GM19395 (cell line): ENCODE measurements around the gene ELK1.
"Not testable (repeated sequence)": the region's sequence is repeated elsewhere in the genome, so short reads cannot be mapped to it uniquely, and the experiment has no call there.

Source experiments
- ATAC-seq: cut with Tn5 transposase; IDR thresholded peaks from one replicate; pipeline ENCODE4 v1.9.1; 2021; ENCODE audit warnings: mild to moderate bottlenecking, moderate library complexity; ENCODE audit not compliant: unreplicated experiment

ELK1 gene, protein sequence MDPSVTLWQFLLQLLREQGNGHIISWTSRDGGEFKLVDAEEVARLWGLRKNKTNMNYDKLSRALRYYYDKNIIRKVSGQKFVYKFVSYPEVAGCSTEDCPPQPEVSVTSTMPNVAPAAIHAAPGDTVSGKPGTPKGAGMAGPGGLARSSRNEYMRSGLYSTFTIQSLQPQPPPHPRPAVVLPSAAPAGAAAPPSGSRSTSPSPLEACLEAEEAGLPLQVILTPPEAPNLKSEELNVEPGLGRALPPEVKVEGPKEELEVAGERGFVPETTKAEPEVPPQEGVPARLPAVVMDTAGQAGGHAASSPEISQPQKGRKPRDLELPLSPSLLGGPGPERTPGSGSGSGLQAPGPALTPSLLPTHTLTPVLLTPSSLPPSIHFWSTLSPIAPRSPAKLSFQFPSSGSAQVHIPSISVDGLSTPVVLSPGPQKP

GRCh38 chrX:47650164-47651042 is at the start of gene ELK1:
Gene ELK1, minus strand, starts transcription at chrX:47650563. Its CDS starts 9,122 bp downstream, at chrX:47641441.
- ATAC-seq = peak; percentile 90

DNA sequence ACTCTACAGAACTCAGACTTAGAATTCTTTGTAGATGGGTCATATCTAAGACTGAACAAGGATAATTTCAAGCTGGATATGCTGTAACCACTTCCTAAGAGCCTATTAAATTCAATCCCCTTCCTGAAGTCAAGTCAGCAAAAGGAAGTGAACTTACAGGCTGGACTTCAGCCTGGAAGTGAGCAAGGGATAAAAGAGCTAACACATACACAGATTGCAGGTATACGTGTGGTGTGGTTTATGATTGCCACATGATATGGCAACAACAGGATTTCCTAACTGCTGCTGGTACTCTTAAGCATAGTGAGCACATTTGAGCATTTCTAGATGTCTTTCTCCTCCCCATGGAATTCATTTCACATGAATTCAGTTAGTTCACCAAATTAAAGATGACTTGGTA is 46.8 kb upstream of the ELK1 start:
- no peak for ATAC-seq

DNA sequence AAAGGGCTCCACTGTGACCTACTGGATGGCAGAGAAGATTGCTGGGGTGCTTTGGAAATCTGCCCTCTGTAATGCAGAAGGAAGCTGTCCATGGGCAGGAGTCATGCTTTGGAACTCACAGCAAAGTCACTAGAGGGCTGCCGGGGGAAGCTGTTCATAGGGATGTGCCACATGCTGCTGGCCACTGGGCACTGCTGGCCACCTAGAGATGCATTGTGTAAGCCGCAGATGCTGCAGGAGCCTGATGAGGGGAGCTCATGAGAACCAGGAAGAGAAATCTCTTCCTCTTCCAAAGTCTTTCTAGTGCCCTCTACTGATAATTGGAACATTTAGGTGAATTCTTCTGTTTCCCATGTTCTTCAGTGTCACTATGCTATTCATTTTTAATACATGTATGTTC is 39.8 kb upstream of the ELK1 start:
- no peak for ATAC-seq

GRCh38 chrX:47687263-47687662 is 36.9 kb upstream of the ELK1 start:
- no peak for ATAC-seq

DNA sequence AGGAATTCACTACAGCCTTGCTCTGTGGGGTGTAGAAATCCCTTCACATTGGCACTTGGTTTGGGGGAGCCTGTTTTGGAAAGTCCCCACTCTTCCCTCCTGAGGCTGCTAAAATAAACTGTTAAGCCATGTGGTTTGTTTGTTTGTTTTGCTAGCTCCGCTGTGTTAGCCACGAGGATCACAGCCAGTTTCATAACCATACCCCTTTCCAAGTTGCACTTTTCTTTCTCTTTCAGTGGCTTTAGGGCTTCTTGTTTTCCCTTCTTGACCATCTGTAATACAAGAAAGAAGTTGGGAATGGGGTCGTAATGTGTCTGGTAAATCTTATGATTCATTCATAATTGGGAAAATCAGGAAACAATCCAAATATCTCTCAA is 33.5 kb upstream of the ELK1 start:
- no peak for ATAC-seq

DNA sequence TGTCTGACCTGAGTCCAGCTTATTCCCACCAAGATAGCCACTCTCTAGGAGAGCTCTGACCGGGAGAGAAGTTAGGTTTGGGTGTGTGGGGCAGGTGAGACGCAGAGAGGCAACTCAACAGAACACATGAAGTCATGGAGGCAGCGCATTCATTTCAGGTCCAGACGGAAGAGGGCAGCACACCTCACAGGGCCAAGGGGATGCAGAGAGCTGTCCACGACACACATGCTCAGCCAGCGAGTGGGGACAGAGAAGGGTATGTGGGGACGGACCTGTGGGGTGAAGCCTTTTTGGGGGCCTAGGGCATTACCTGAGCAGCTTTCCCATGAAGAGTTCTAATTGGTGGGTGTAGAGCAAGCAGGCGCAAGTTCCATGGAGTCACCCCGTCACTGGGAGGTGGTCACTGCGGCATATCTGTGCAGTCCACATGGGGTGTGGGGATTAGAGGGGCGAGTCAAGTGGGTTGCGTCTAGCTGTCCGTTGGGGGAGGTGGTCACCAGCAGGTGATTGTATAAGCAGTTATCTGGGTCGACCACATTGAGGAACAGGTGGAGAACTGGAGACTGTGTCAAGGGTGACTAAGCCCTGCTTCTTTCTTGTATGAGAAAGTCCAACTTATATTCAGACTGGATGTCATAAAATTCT is 32.9 kb upstream of the ELK1 start:
- ATAC-seq = no peak

DNA sequence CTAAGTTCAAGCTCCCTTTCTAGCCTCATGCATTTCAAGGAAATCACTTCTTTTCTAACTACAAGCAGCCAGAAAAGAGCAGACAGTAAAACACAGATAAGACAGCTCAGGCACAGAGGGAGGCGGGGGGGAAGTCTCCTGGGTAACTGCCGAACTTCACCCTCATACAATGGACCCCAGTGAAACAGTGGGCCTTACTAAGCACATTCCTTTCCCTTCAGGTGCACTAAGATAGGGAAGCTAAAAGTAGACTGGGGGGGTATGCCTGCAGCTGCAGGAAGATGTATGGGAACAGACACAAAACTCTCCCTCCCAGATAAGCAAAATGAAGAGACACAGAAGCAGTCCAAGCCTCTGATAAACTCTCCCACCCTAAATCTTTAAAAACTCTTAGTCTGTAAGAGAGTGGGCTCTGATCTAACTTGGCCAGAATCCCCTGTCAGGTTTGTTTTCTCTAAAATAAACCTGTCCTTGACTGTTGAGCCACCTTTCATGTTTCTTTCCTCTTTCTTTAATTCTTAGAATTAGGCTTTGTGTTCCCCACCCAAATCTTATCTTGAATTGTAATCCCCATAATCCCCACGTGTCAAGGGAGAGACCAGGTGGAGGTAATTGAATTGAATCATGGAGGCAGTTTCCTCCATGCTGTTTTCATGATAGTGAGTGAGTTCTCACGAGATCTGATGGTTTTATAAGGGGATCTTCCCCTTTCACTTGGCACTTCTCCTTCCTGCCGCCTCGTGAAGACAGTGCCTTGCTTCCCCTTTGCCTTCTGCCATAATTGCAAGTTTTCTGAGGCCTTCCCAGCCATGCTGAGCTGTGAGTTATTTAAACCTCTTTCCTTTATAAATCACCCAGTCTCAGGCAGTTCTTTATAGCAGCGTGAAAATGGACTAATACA is 25.8 kb upstream of the ELK1 start:
- not testable (repeated sequence) for ATAC-seq

- no peak for ATAC-seq
These were observed 24.4 kb upstream of the ELK1 start for GRCh38 chrX:47674776-47675175.

DNA sequence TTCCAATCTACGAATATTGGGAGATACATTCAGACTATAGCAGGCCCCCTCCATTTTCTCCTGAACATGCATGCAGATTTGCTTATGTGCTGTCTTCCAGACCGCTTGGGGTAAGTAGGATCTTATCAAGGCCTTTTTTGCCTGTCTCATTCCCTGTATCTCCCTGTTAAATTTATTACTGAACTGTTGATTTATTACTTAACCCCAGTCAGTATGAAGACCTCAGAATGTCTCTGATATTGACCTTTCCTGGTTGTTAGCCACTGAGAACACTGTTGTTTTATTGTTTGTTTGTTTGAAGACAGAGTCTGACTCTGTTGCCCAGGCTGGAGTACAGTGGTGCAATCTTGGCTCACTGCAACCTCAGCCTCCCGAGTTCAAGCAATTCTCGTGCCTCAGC is 15.4 kb upstream of the ELK1 start:
- not testable (repeated sequence) for ATAC-seq

GRCh38 chrX:47664737-47665136 is 14.4 kb upstream of the ELK1 start:
- no peak for ATAC-seq

- ATAC-seq = no peak
These were observed 11.8 kb upstream of the ELK1 start for GRCh38 chrX:47662144-47662657.

GRCh38 chrX:47661539-47661938 is 11.2 kb upstream of the ELK1 start:
- no peak for ATAC-seq

DNA sequence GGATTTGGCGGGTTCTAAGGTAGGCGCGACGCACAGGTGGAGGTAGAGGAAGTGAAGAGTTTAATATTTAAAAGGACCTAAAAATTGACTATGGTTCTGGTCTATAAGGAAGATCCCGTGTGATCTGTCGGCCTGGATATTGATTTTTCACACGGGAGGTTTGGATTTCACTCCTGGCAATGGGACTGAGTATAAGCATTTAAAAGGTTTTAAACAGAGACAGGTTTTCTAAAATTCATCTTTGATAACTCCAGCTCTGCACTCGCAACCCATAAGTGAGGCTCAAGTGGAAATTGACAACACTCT is 9.0 kb upstream of the ELK1 start:
- no peak for ATAC-seq

DNA sequence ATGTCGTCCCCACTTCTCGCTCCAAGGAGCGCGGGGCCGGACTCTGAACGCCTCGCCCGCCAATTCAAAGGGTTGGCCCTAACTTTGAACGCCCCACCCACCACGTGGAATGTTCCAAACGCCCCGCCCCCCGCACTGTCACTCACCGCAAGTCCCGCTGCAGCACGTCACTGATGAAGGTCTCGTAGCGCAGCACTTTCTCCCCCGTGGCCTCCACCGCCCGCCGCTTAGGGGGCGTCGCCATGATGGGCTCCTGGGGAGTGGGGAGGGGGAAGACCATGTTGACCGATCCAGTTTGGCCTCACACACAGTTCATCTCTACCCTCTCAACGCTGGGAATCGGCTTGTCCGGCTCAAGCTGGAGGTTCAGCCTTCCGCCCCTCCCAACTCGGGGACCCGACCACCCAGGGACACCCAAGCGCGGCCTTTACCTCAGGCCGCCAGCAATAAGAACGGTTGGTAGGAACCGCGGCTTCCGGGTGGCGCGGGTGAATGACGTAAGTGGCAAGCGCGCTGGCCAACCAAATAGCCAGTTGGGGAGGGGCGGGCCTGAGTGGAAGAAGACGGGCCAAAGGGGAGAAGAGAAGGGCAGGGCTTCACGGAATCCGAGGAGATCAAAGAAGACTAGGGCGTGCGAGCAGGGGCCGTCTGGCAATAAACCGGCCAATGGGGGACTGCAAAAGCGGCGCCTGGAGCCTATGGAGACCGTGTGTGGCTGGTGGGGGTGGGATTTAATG is 8.5 kb upstream of the ELK1 start, which contains the start of gene UXT:
TSS of gene UXT (minus strand) at position 497 of the 737 bp plus-strand sequence. CDS start at position 244, 253 bp downstream.
- ATAC-seq = peak; percentile 83

DNA sequence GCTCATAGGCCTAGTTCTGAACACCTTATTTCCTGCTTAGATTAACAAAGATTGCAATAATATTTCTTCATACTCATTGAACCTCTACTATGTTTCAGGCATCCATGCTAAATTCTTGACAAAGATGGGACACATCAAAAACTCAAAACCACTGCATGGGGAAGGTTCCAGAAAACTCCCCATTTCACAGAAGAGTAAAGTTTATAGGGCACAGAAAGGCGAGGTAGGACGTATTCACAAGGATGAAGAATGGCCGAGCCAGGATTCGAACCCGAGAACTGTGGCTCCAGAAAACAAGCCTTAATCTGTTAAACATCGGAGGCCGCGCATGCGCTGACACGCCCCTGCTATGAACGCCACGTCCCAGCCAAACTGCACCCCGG is 7.9 kb upstream of the ELK1 start:
- ATAC-seq = no peak

GRCh38 chrX:47651043-47651905 is 911 bp upstream of the ELK1 start:
- no peak for ATAC-seq

DNA sequence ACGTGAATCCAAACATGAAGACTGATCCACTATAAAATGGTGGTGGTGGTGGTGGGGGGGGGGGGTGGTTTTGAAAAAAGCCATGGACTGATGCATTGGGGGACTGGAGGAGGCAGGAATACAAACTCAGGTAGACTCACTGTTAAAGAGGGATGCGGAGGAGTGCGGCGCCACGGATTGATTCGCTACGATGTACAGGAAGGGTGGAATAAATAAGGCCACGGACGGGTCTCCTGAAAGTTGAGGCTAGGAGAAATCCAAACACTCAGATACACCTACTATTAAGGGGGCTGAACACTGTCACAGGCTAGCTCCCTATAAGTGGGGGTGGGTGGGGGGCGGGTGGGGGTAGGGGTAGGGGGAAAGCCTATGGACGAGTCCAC is 591 bp downstream of the ELK1 start:
- ATAC-seq = no peak

- no peak for ATAC-seq
These were observed 1.1 kb downstream of the ELK1 start for GRCh38 chrX:47649271-47649670.

DNA sequence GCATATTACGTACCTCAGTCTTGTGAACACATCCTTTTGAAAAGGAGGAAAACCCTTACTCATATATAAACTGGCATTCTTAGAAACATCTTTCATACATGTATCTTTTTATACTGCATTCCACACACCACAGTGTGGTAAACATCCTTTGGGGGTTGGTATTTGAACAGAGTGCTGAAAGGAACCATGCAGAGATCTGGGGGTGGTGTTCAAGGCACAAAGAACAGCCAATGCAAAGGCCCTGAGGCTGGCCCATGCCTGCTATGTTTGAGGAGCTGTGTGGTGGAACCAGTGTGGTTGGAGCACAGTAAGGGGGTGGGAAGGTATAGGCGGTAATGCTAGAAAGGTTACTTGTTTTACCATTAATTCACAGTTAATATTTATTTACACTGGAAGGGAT is 2.0 kb downstream of the ELK1 start:
- no peak for ATAC-seq
